Central memory CD8-positive, alpha-beta T cell (primary cell): ENCODE measurements around the gene FRMD4A.

ENCODE experiments used
- ATAC-seq: fragments of 150-1000 bp; cut with Tn5 transposase; replicated peaks from 2 replicates; pipeline ENCODE4 v1.10.0; 2022; ENCODE audit warnings: mild to moderate bottlenecking, moderate FRiP score, moderate number of reproducible peaks; ENCODE audit not compliant: poor library complexity, severe bottlenecking; ENCODE audit errors: extremely low read depth
- DNase-seq, 2 donors: peaks; one replicate each; pipeline ENCODE4 v3.0.0; 2021; ENCODE audit warnings: low spot score in 2 of 2
- H3K27ac Mint-ChIP-seq: one replicate; pipeline ENCODE4 v1.8.0; 2022; ENCODE audit warnings: low read depth, mild to moderate bottlenecking, moderate library complexity, mixed read lengths
- H3K27me3 Mint-ChIP-seq: one replicate; pipeline ENCODE4 v1.8.0; 2022; ENCODE audit warnings: mixed read lengths
- H3K36me3 Mint-ChIP-seq: one replicate; pipeline ENCODE4 v1.8.0; 2022; ENCODE audit warnings: mild to moderate bottlenecking, moderate library complexity, mixed read lengths; ENCODE audit not compliant: insufficient read depth
- H3K4me1 Mint-ChIP-seq: one replicate; pipeline ENCODE4 v1.8.0; 2022; ENCODE audit warnings: mixed read lengths
- H3K4me3 Mint-ChIP-seq: one replicate; pipeline ENCODE4 v1.8.0; 2022; ENCODE audit warnings: mild to moderate bottlenecking, moderate library complexity, mixed read lengths
- H3K9me3 Mint-ChIP-seq: one replicate; pipeline ENCODE4 v1.8.0; 2022; ENCODE audit warnings: mixed read lengths

The FRMD4A gene

DNA sequence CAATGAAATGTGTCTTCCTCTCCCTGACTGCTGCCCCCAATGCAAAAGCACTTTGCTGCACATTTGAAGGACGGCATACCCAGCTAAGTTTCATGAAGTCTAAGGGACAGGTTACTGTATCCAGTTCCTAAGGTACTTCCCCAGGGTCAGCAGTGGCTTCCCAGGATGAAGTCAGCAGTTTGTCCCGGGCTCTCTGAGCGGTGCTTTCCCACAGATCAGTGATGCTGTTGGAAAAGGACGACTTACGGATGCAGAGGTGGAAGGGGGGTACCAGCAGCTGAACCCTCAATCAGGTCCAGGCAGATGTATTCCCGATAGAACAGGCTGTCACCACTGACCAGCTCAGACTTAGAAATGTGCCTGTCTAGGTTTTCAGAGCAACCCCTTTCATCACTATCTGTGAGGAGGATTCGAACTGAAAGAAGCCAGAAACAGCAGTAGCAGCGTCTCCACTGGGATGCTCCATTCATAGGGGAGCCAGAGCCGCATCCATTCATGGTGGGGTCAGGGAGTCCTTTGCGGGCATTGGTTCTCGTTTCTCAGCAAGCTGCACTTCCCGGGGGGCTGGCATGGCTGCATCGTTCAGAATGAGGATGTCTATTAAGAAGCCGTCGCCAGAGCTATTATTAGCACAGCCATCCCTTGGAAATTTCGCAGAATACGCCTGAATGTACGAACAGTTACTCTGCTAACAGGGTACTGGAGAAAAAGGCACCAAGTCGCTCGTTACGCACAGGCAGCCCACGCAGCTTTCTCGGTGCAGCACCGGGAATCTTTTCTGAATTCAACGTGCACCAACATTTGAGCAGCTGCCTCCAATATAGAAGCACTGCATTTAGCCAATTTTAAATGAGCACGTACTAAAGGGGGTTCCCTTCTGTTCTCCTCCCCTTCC is 440.2 kb downstream of the FRMD4A start:
- Mint-ChIP-seq H3K36me3 (no peaks in the 10 kb centered on the region), H3K9me3 (no peaks in the 10 kb centered on the region), H3K27ac (no peak overlapping the region), H3K4me1 (peaks cover 12% of the 10 kb centered on the region), H3K27me3 (peaks cover 88% of the 10 kb centered on the region), H3K4me3 (no peak overlapping the region)
- DNase-seq (no peak), ATAC-seq (no peak)

GRCh38 chr10:13887761-13888160 is 443.0 kb downstream of the FRMD4A start:
- H3K9me3 Mint-ChIP-seq, result no peaks in the 10 kb centered on the region
- H3K4me1 Mint-ChIP-seq, result no peaks in the 10 kb centered on the region
- no peak overlapping the region for H3K4me3 Mint-ChIP-seq
- no peak for DNase-seq
- H3K36me3 Mint-ChIP-seq, result peaks cover 3% of the 10 kb centered on the region
- no peak overlapping the region for H3K27ac Mint-ChIP-seq
- no peak for ATAC-seq
- H3K27me3 Mint-ChIP-seq, result peaks cover 60% of the 10 kb centered on the region

DNA sequence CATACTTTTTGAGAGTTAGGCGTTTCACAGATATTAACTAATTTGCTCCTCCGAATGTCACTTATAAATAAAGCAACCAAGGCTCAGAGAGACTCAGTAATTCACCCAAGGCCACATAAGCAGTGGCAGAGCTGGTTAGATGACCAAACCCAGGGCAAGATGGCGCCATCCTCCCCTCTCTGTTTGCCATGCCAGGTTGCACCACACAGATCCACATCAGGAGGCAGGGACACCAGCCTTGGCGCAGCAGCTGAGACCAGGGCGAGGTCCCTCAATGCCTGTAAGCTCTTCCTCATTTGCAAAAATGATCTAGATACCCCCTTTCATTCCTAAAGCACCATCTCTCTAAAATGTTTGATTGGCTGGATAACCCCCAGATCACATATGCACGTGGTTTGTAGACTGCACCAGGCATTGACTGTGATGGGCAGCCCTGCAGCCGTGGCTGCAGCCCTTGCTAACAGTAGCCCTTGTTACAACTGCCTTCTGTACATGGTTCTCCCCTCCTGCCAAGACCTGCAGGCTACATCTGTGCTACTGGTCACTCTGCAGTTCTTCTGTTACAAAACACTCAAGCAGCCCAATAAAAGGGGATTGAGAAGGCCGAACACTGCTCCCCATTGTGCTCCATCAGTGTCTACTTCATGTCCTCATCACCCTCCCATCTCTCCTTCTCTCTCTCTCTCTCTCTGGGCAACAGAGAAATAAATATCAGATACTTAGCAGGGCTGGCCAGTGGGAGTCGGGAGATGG is 445.3 kb downstream of the FRMD4A start:
- Mint-ChIP-seq H3K27ac (no peak overlapping the region), H3K27me3 (peaks cover 40% of the 10 kb centered on the region), H3K4me3 (no peak overlapping the region), H3K9me3 (no peaks in the 10 kb centered on the region), H3K4me1 (no peaks in the 10 kb centered on the region), H3K36me3 (peaks cover 3% of the 10 kb centered on the region)
- DNase-seq, result no peak
- ATAC-seq, result no peak

DNA sequence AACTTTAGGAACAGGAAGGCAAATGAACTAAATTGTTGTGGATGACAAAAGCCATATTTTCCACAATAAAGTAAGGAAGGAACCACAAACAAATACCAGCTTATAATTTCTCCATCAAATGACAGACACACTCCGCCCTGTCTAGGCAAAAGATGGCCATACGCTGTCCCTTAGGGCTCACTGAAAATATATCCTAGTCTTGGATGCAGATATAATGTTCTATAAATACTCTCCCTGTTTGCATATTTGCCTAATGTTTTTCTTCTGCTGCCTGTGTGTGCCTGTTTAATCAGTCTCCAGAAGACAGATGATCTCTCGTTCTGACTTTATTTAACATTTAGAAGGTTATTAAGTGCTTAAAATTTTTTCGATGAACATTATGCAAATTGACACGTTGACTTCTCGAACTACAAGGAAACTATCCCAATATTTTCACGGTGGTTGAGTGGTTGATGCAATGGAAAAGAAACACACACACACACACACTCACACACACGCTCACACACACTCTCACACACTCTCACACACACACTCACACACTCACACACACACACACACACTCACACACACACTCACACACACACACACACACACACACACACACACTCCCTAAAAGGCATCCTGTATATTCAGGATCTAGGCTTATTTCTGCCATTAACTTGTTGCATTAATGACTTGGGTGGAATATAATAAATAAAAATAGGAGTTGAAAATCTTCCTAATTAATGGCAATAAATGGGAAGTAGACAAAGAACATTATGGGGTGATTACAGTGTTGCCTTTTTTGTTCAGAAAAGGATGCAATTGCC is 446.9 kb downstream of the FRMD4A start:
- peaks cover 3% of the 10 kb centered on the region for H3K36me3 Mint-ChIP-seq
- peaks cover 25% of the 10 kb centered on the region for H3K27me3 Mint-ChIP-seq
- no peaks in the 10 kb centered on the region for H3K9me3 Mint-ChIP-seq
- H3K4me1 Mint-ChIP-seq, result no peaks in the 10 kb centered on the region
- no peak overlapping the region for H3K4me3 Mint-ChIP-seq
- ATAC-seq (no peak), DNase-seq (no peak)
- no peak overlapping the region for H3K27ac Mint-ChIP-seq

DNA sequence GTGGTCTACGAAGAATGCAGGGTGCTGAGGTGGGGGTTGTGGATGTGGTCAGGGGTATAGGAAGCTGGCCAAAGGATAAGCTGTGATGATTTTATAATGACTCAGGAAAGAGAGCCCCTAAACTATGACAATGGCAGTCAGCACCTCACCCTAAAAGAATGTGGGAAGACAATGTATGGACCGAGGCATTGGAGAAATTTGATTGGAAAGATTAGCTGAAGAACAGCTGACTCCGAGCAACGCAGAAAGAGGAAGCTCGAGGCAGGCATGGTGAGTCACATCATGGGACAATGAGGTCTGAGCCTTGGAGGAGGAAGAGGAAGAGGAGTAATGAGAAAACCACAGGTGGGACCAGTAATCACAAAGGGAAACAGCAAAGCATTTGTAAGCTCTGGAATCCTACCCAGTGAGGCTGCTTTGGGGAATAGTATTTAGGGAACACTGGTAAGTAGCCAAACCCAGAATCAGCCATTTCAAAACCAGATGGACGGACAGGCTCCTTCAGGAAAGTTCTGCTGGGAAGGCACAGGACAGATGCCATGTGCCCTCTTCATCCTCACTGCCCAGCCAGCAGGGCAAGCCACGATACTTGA is 448.5 kb downstream of the FRMD4A start:
- H3K4me3 Mint-ChIP-seq, result no peak overlapping the region
- ATAC-seq (no peak), DNase-seq (no peak)
- no peaks in the 10 kb centered on the region for H3K4me1 Mint-ChIP-seq
- H3K27me3 Mint-ChIP-seq, result peaks cover 8% of the 10 kb centered on the region
- peaks cover 3% of the 10 kb centered on the region for H3K36me3 Mint-ChIP-seq
- H3K9me3 Mint-ChIP-seq, result no peaks in the 10 kb centered on the region
- H3K27ac Mint-ChIP-seq, result no peak overlapping the region

- ATAC-seq (no peak), DNase-seq (no peak)
- Mint-ChIP-seq H3K9me3 (no peaks in the 10 kb centered on the region), H3K27me3 (peaks cover 4% of the 10 kb centered on the region), H3K4me1 (no peaks in the 10 kb centered on the region), H3K4me3 (no peak overlapping the region), H3K27ac (no peak overlapping the region), H3K36me3 (peaks cover 3% of the 10 kb centered on the region)
Measured at GRCh38 chr10:13880760-13881159, 450.0 kb downstream of the FRMD4A start.

DNA sequence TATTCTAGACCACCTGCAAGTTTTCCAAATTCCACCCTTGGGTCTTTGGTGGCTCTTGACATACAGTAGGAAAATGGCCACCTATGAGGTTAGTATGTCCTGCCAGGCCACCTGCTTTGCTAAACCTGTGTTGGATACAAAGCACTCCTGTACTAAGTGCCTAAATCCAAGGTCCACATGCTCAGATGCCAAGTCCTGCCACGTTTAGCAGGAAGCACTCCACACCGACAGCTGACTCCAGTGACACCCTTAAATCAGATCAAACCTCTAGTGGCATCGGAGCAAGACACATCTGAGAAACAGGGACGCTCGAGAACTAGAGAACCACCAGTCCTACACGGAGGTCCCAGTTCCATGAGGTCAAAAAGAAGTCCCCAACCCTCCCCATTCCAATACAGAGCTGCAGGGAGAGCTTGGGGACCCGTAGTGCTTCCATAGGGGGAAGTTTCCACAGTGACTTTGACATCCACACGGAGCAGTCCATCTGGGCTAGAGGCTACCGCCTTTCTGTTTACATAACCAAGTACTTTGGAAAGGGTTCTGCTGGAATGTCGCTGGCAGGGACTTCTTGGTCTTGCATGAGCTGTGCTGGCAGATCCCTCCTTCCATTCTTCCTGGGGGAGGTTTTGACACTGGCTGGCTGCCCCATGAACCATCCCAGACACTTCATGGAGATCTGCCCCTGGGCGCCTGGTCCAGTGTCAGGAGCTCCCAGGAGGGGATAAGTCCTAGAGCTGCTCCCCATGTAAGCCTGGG is 453.4 kb downstream of the FRMD4A start:
- H3K4me3 Mint-ChIP-seq, result no peak overlapping the region
- H3K9me3 Mint-ChIP-seq, result no peaks in the 10 kb centered on the region
- ATAC-seq (no peak), DNase-seq (no peak)
- H3K27ac Mint-ChIP-seq, result no peak overlapping the region
- H3K4me1 Mint-ChIP-seq, result no peaks in the 10 kb centered on the region
- peaks cover 22% of the 10 kb centered on the region for H3K27me3 Mint-ChIP-seq
- no peaks in the 10 kb centered on the region for H3K36me3 Mint-ChIP-seq

DNA sequence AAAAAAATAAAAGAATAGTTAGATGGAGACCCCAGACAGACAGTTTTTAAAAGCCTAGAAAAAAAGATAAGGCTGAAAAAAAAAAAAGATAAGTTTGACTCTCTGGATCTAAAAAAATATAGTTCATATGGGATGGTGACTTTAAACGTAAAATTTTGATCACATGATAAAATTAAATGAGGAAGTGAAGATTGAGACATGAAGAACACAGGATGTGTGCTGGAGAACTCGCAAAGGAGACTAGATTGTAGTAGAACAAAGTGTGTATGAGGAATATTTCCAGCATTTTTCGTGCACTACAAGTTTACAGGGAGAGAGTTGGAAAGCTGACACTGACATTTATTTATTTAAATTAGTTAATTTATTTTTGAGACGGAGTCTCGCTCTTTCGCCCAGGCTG is 457.5 kb downstream of the FRMD4A start:
- DNase-seq, result no peak
- ATAC-seq, result no peak
- no peak overlapping the region for H3K4me3 Mint-ChIP-seq
- no peaks in the 10 kb centered on the region for H3K9me3 Mint-ChIP-seq
- no peaks in the 10 kb centered on the region for H3K4me1 Mint-ChIP-seq
- H3K27ac Mint-ChIP-seq, result no peak overlapping the region
- H3K36me3 Mint-ChIP-seq, result no peaks in the 10 kb centered on the region
- peaks cover 22% of the 10 kb centered on the region for H3K27me3 Mint-ChIP-seq

DNA sequence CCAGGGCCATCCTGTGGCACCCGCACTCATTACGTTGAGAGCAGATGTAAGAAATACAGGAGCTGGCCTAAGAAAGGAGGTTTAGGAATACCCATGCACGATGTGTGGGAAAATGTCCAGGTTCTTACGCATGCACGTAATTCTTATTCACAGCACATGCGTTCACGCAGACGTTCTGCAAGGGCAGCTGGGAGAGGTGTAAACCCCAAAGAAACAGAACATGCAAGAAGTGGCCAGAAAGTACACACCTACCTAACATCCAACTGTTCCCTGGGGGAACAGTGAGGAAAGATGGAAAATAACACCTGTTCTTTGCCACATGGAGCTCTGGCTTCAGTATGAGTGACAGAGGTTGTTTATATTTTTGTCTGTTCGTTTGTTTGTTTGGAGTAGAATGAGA is 458.3 kb downstream of the FRMD4A start:
- ATAC-seq (no peak), DNase-seq (no peak)
- H3K4me3 Mint-ChIP-seq, result no peak overlapping the region
- no peak overlapping the region for H3K27ac Mint-ChIP-seq
- peaks cover 22% of the 10 kb centered on the region for H3K27me3 Mint-ChIP-seq
- H3K9me3 Mint-ChIP-seq, result no peaks in the 10 kb centered on the region
- no peaks in the 10 kb centered on the region for H3K36me3 Mint-ChIP-seq
- H3K4me1 Mint-ChIP-seq, result no peaks in the 10 kb centered on the region

- Mint-ChIP-seq H3K36me3 (no peaks in the 10 kb centered on the region), H3K4me3 (no peak overlapping the region), H3K9me3 (no peaks in the 10 kb centered on the region), H3K27me3 (peaks cover 22% of the 10 kb centered on the region), H3K4me1 (no peaks in the 10 kb centered on the region), H3K27ac (no peak overlapping the region)
- ATAC-seq, result no peak
- no peak for DNase-seq
Measured at GRCh38 chr10:13871776-13872175, 458.9 kb downstream of the FRMD4A start.

DNA sequence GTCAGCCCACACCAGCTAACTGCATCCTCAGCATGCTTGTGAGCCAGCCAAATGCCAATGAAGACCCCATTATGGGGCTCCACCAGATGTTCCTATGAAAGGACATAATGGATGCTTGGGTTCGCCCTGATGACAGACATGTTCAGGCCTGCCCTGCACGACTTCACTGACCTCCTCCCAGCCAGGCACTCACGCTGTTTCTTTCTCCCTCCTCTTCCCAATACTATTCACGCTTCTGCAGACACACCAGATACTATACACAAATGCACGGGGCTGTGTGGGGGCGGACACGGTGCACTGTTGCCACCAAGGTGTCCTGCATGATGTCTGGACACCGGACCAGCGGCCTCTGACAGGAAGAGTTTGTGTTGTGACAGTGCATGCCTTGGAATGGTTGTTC is 459.7 kb downstream of the FRMD4A start:
- H3K27ac Mint-ChIP-seq, result no peak overlapping the region
- H3K4me1 Mint-ChIP-seq, result no peaks in the 10 kb centered on the region
- H3K9me3 Mint-ChIP-seq, result no peaks in the 10 kb centered on the region
- H3K27me3 Mint-ChIP-seq, result peaks cover 20% of the 10 kb centered on the region
- H3K4me3 Mint-ChIP-seq, result no peak overlapping the region
- ATAC-seq (no peak), DNase-seq (no peak)
- H3K36me3 Mint-ChIP-seq, result no peaks in the 10 kb centered on the region

GRCh38 chr10:13869295-13869664 is 461.4 kb downstream of the FRMD4A start:
- DNase-seq (no peak), ATAC-seq (no peak)
- H3K9me3 Mint-ChIP-seq, result no peaks in the 10 kb centered on the region
- peaks cover 8% of the 10 kb centered on the region for H3K27me3 Mint-ChIP-seq
- H3K4me3 Mint-ChIP-seq, result no peak overlapping the region
- H3K27ac Mint-ChIP-seq, result no peak overlapping the region
- no peaks in the 10 kb centered on the region for H3K36me3 Mint-ChIP-seq
- no peaks in the 10 kb centered on the region for H3K4me1 Mint-ChIP-seq
